ENCODE measurements around the gene TMEM121B.

Gene TMEM121B

GRCh38 chr22:17109976-17110375 is 11.2 kb downstream of the TMEM121B start:
- DNase-seq: no peak

- no peak for DNase-seq
Measured at GRCh38 chr22:17109113-17109865, 11.9 kb downstream of the TMEM121B start.

- DNase-seq: no peak
Measured at GRCh38 chr22:17108256-17109112, 12.7 kb downstream of the TMEM121B start.

GRCh38 chr22:17107547-17107810 is 13.7 kb downstream of the TMEM121B start:
- no peak for DNase-seq

- no peak for DNase-seq
Measured at GRCh38 chr22:17106785-17107546, 14.2 kb downstream of the TMEM121B start.

- no peak for DNase-seq
Measured at GRCh38 chr22:17106161-17106784, 14.9 kb downstream of the TMEM121B start.

- no peak for DNase-seq
Measured at GRCh38 chr22:17105143-17106129, 15.7 kb downstream of the TMEM121B start.

GRCh38 chr22:17104336-17104935 is 16.7 kb downstream of the TMEM121B start:
- no peak for DNase-seq

- no peak for DNase-seq
Measured at GRCh38 chr22:17103351-17103750, 17.8 kb downstream of the TMEM121B start.

- no peak for DNase-seq
Measured at GRCh38 chr22:17102297-17102667, 18.9 kb downstream of the TMEM121B start.

- no peak for DNase-seq
Measured at GRCh38 chr22:17101475-17102296, 19.5 kb downstream of the TMEM121B start.

GRCh38 chr22:17100621-17101020 is 20.5 kb downstream of the TMEM121B start:
- DNase-seq: no peak

- peak; percentile 10 for DNase-seq
Measured at GRCh38 chr22:17098379-17098819, 22.8 kb downstream of the TMEM121B start.

- no peak for DNase-seq
Measured at GRCh38 chr22:17097701-17098100, 23.5 kb downstream of the TMEM121B start.

- DNase-seq: peak; percentile 20
Measured at GRCh38 chr22:17097062-17097461, 24.1 kb downstream of the TMEM121B start.

- no peak for DNase-seq
Measured at GRCh38 chr22:17096071-17096470, 25.1 kb downstream of the TMEM121B start.

GRCh38 chr22:17095538-17095937 is 25.6 kb downstream of the TMEM121B start:
- peak; percentile 5 for DNase-seq

GRCh38 chr22:17093081-17093480 is 28.1 kb downstream of the TMEM121B start:
- DNase-seq: no peak

GRCh38 chr22:17091851-17092250 is 29.3 kb downstream of the TMEM121B start:
- DNase-seq: no peak

GRCh38 chr22:17090550-17090949 is 30.6 kb downstream of the TMEM121B start:
- DNase-seq: no peak
